ENCODE data around the gene IRX5. TPM values are rescaled to one million over a fixed set of nuclear protein-coding genes. Genes with fewer than 3 reads are reported as not detected.

Gene IRX5
- total RNA-seq, 4 donors from 2014 or later: 1.3 TPM; not detected in 3

DNA sequence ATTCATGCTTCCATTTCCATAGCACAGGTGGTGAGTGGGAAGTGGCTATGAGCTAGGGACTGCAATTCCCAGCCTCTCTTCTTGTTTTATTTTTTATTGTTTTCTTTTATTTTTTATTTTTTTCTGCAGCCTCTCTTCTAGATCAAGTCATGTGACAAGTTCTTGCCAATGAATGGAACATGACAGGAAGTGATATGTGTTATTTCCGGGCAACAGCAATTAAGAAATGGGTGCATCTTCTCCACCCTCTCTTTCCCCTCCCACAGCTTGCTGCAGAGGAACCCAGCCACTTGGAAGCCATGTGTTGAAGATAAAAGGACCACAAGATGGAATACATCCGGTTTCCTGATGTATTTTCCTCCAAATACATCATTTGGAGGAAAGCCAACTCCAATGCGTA, 23.6 kb downstream of the IRX5 start:
- Histone ChIP-seq H3K4me1 (no peaks in the 10 kb centered on the region), H3K36me3 (no peaks in the 10 kb centered on the region), H3K9me3 (no peaks in the 10 kb centered on the region), H3K27ac (no peak overlapping the region), H3K4me3 (replicated peaks in 1 of 3) (no peak overlapping the region), H3K27me3 (no peaks in the 10 kb centered on the region)
- DNase-seq: no peak
- intact Hi-C loops (cut with DNase I): no loop called here
- WGBS, 2 donors: 68% methylated on average over 3 of the region's 3 CpGs
- no peak for TF ChIP-seq POLR2A (IDR thresholded peaks at IDR 0.05)
- no peak for TF ChIP-seq CTCF (IDR thresholded peaks at IDR 0.05)

DNA sequence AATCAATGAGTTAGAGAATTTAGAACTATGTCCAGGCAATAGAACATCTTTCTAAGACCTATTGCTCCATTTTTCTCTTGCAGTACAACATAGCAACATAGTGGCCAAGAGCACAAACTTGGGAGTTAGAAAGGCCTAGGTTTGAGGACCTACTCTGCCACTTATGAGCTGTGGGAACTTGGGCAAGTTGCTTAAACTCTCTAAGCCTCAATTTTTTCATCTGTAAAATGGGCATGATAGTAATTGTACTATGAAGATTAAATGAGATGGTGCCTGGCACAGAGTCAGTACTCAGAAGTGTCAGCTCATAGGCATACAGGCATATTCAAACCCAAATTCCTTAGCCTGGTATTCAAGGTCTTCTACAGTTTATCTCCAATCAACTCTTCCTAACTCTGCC, 25.1 kb downstream of the IRX5 start:
- intact Hi-C loops (cut with DNase I): no loop called here
- no peak for DNase-seq
- Histone ChIP-seq H3K4me3 (replicated peaks in 1 of 3) (no peak overlapping the region), H3K36me3 (no peaks in the 10 kb centered on the region), H3K4me1 (no peaks in the 10 kb centered on the region), H3K27me3 (no peaks in the 10 kb centered on the region), H3K27ac (no peak overlapping the region), H3K9me3 (no peaks in the 10 kb centered on the region)
- TF ChIP-seq CTCF (IDR thresholded peaks at IDR 0.05) (no peak), POLR2A (IDR thresholded peaks at IDR 0.05) (no peak)

DNA sequence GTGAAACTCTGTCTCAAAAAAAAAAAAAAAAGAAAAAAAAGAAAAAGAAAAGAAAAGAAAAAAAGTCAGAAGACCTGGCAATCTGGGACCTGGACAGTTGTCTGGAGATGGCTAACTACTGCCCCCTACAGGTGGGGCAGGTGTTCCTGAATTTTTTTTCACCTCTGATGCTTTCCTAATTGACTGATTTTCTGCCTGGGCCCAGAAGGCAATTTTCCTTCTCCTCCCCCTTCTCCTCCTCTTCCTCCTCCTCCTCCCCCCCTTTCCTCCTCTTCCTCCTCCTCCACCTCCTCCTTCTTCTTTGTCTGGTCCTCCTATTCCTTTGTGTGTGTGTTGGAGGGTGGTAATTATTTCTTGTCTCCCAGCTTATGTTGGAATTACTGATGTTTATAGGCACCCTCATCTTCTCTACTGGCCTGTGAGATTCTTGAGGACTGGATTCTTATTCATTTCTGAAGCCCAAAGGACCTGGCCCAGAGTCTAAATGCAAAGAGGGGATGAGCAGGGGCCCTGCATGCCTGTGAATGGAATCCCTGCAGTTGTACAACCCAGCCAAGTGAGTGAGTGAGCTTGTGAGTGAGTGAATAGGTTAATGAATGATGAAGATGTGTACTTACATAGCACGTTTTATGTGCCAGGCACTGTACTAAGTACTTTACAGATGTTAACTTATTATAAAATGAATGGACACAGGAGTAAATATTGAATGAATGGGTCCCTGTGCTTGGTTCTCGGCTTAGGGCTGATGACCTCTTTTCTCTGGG, 26.9 kb downstream of the IRX5 start:
- 86 to 89% methylated on average over 2 of the region's 2 CpGs for WGBS, 2 donors
- H3K9me3 ChIP-seq: no peaks in the 10 kb centered on the region
- TF ChIP-seq POLR2A (IDR thresholded peaks at IDR 0.05) (no peak), CTCF (IDR thresholded peaks at IDR 0.05) (peak in 2 of 6 experiments; percentile 12 to 24)
- no peaks in the 10 kb centered on the region for H3K27me3 ChIP-seq
- H3K36me3 ChIP-seq: no peaks in the 10 kb centered on the region
- intact Hi-C loops (cut with DNase I): no loop called here
- DNase-seq: no peak
- no peak overlapping the region for H3K4me3 ChIP-seq (replicated peaks in 1 of 3)
- no peaks in the 10 kb centered on the region for H3K4me1 ChIP-seq
- no peak overlapping the region for H3K27ac ChIP-seq

DNA sequence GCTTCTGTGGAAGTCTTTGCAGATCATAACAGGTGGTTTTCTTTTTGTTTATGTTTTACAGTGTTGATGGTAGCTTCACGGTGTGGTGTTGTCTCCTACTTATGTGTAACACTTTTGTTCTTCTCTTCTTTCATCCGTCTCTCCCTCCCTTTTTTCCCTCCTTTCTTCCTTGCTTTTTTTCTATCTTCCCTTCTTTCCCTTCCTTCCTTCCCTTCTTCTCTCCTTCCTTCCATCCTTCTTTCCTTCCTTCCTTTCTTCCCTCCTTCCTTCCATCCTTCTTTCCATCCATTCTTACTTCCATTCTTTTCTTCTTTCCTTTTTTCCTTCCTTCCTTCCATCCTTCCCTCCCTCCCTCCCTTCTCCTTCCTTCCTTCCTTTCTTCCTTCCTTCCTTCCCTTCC, 31.4 kb downstream of the IRX5 start:
- WGBS, 2 donors: 82 to 87% methylated on average over 2 of the region's 2 CpGs
- H3K36me3 ChIP-seq: no peaks in the 10 kb centered on the region
- intact Hi-C loops (cut with DNase I): no loop called here
- TF ChIP-seq CTCF (IDR thresholded peaks at IDR 0.05): no peak
- no peak for TF ChIP-seq POLR2A (IDR thresholded peaks at IDR 0.05)
- no peak overlapping the region for H3K4me3 ChIP-seq (replicated peaks in 1 of 3)
- H3K27me3 ChIP-seq: no peaks in the 10 kb centered on the region
- no peaks in the 10 kb centered on the region for H3K4me1 ChIP-seq
- DNase-seq: no peak
- no peak overlapping the region for H3K27ac ChIP-seq
- no peaks in the 10 kb centered on the region for H3K9me3 ChIP-seq

DNA sequence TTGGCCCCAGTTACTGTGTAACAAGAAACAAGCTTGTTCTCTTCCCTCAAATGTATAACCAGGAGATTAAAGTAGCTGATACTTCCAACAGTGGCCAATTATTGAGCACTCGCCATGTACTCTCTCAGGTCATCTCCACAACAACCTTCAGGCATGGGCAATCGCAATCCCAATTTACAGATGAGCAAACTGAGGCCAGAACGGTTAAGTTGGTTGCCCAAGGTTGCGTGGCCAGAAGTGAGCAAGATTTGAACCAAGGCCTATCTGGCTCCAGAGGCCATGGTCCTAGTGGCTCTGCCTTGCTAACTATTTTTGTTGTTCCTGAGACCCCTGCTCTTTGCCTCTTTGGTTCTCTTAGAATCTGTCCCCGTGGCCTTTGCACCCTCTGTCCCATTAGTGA, 33.6 kb downstream of the IRX5 start:
- Histone ChIP-seq H3K4me1 (no peaks in the 10 kb centered on the region), H3K36me3 (no peaks in the 10 kb centered on the region), H3K4me3 (replicated peaks in 1 of 3) (no peak overlapping the region), H3K27me3 (no peaks in the 10 kb centered on the region), H3K9me3 (no peaks in the 10 kb centered on the region), H3K27ac (no peak overlapping the region)
- TF ChIP-seq CTCF (IDR thresholded peaks at IDR 0.05): no peak
- intact Hi-C loops (cut with DNase I): no loop called here
- no peak for DNase-seq
- 89 to 98% methylated on average over 5 of the region's 5 CpGs for WGBS, 2 donors
